ENCODE measurements around the gene FMN1. TPM values are rescaled to one million over a fixed set of nuclear protein-coding genes. Genes with fewer than 3 reads are reported as not detected.

Gene FMN1
- total RNA-seq, 4 donors from 2014 or later = 2.6 to 6.6 (median 4.2) TPM

DNA sequence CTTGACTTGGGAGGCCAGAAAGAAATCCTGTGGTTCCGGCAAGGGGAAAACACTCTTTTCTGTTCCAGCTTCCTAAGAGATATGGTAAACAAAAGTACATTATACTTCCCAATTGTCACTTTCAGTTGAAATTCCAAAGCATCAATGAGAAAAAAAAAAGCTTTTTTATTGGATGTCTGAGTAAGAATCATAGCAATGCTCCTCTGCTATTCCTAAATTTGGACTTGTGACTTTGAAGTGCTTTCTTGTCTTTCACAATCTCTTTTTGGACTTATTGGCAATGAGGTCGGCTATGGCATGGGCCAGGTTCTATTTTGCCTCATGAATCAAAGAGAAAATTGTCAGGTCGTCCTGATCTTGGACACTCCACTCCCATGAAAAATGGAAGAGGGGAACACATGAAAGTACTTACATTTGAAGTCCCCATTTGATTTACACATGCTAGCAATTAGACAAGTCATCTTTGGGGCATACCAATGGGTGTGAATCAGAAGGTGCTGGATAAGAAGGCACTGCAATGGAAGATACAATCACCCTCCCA lies 306.2 kb downstream of the FMN1 start:
- H3K9me3 ChIP-seq = no peaks in the 10 kb centered on the region
- H3K27me3 ChIP-seq = no peaks in the 10 kb centered on the region
- TF ChIP-seq POLR2A (IDR thresholded peaks at IDR 0.05) = no peak
- TF ChIP-seq CTCF (IDR thresholded peaks at IDR 0.05 in 4 of 5, conservative IDR thresholded peaks at IDR 0.05 in 1 of 5) = no peak
- H3K4me3 ChIP-seq = no peak overlapping the region
- ATAC-seq (no peak), DNase-seq (no peak)
- no peak overlapping the region for H3K27ac ChIP-seq
- intact Hi-C loops (cut with DNase I; ENCODE audit: low total_unique reads) = no loop called here
- H3K4me1 ChIP-seq = no peaks in the 10 kb centered on the region
- H3K36me3 ChIP-seq = no peaks in the 10 kb centered on the region
- in situ Hi-C loops (cut with MboI; ENCODE audit: low sequenced_read_pairs in 4 of 4) = no loop called here

DNA sequence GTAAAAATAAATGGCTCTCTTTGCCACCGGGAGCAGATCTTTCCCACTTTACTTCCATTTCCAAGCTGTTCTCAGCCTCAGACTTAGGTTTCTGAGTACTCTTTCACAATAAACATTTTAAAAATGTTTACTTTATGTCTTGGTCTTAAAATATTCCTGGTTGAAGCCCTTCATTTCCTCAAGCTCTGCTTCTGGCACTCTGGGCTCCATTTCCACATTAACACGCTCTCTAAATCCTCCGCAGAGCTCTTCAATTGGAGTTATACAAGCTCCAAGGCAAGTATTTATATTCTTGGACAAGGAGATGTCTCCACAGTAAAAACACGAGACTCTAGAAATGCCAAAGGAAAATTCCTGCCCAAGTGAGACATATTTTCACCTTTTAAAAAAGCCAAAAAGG lies 307.4 kb downstream of the FMN1 start:
- no peak for ATAC-seq
- Histone ChIP-seq H3K27ac (no peak overlapping the region), H3K9me3 (no peaks in the 10 kb centered on the region), H3K27me3 (no peaks in the 10 kb centered on the region), H3K4me3 (no peak overlapping the region), H3K4me1 (no peaks in the 10 kb centered on the region), H3K36me3 (no peaks in the 10 kb centered on the region)
- no peak for DNase-seq
- in situ Hi-C loops (cut with MboI; ENCODE audit: low sequenced_read_pairs in 4 of 4) = no loop called here
- no peak for TF ChIP-seq CTCF (IDR thresholded peaks at IDR 0.05 in 4 of 5, conservative IDR thresholded peaks at IDR 0.05 in 1 of 5)
- TF ChIP-seq POLR2A (IDR thresholded peaks at IDR 0.05) = no peak
- intact Hi-C loops (cut with DNase I; ENCODE audit: low total_unique reads) = no loop called here

- H3K9me3 ChIP-seq = no peaks in the 10 kb centered on the region
- ATAC-seq (no peak), DNase-seq (no peak)
- no peak overlapping the region for H3K4me3 ChIP-seq
- no peaks in the 10 kb centered on the region for H3K4me1 ChIP-seq
- no peak for TF ChIP-seq CTCF (IDR thresholded peaks at IDR 0.05 in 4 of 5, conservative IDR thresholded peaks at IDR 0.05 in 1 of 5)
- TF ChIP-seq POLR2A (IDR thresholded peaks at IDR 0.05) = no peak
- no peaks in the 10 kb centered on the region for H3K27me3 ChIP-seq
- H3K36me3 ChIP-seq = no peaks in the 10 kb centered on the region
- intact Hi-C loops (cut with DNase I; ENCODE audit: low total_unique reads) = no loop called here
- H3K27ac ChIP-seq = no peak overlapping the region
- in situ Hi-C loops (cut with MboI; ENCODE audit: low sequenced_read_pairs in 4 of 4) = no loop called here
These were observed 308.1 kb downstream of the FMN1 start for GRCh38 chr15:32886459-32886858.

- no peaks in the 10 kb centered on the region for H3K27me3 ChIP-seq
- ATAC-seq (no peak), DNase-seq (no peak)
- H3K9me3 ChIP-seq = no peaks in the 10 kb centered on the region
- in situ Hi-C loops (cut with MboI; ENCODE audit: low sequenced_read_pairs in 4 of 4) = no loop called here
- intact Hi-C loops (cut with DNase I; ENCODE audit: low total_unique reads) = no loop called here
- H3K36me3 ChIP-seq = no peaks in the 10 kb centered on the region
- H3K4me3 ChIP-seq = no peak overlapping the region
- H3K4me1 ChIP-seq = no peaks in the 10 kb centered on the region
- TF ChIP-seq POLR2A (IDR thresholded peaks at IDR 0.05) (no peak), CTCF (IDR thresholded peaks at IDR 0.05 in 4 of 5, conservative IDR thresholded peaks at IDR 0.05 in 1 of 5) (no peak)
- H3K27ac ChIP-seq = no peak overlapping the region
These were observed 308.8 kb downstream of the FMN1 start for GRCh38 chr15:32885713-32886112.

GRCh38 chr15:32884146-32884545 lies 310.4 kb downstream of the FMN1 start:
- no peak overlapping the region for H3K27ac ChIP-seq
- no peaks in the 10 kb centered on the region for H3K4me1 ChIP-seq
- TF ChIP-seq CTCF (IDR thresholded peaks at IDR 0.05 in 4 of 5, conservative IDR thresholded peaks at IDR 0.05 in 1 of 5) (no peak), POLR2A (IDR thresholded peaks at IDR 0.05) (no peak)
- ATAC-seq (no peak), DNase-seq (no peak)
- in situ Hi-C loops (cut with MboI; ENCODE audit: low sequenced_read_pairs in 4 of 4) = no loop called here
- no peaks in the 10 kb centered on the region for H3K27me3 ChIP-seq
- H3K4me3 ChIP-seq = no peak overlapping the region
- no peaks in the 10 kb centered on the region for H3K36me3 ChIP-seq
- H3K9me3 ChIP-seq = no peaks in the 10 kb centered on the region
- intact Hi-C loops (cut with DNase I; ENCODE audit: low total_unique reads) = no loop called here

Measured in gastrocnemius medialis (tissue), 4 donors.